Right atrium auricular region (tissue), 2 donors: ENCODE data around the gene CYTH3. TPM values are rescaled to one million over a fixed set of nuclear protein-coding genes. Genes with fewer than 3 reads are reported as not detected.

Source experiments
- DNase-seq: peaks from one replicate; pipeline ENCODE4 v3.0.0-alpha.2; 2019; ENCODE audit warnings: low spot score
- H3K27ac ChIP-seq, 2 donors: fragments of 200-600 bp; sonication (generic); 1 replicate in 1 of 2; 2 replicates in 1 of 2; pipeline ENCODE4 v1.5.1; 2016 to 2019
- H3K27me3 ChIP-seq, 2 donors: fragments of 200-600 bp; sonication (generic); one replicate each; pipeline versions ENCODE4 v1.5.1 to v1.6.0; 2017 to 2019
- H3K36me3 ChIP-seq: fragments of 200-600 bp; sonication (generic); one replicate; pipeline ENCODE4 v1.5.1; 2016
- H3K4me1 ChIP-seq, 2 donors: fragments of 200-600 bp; sonication (generic); one replicate each; pipeline versions ENCODE4 v1.5.1 to v1.6.0; 2017 to 2019
- H3K4me3 ChIP-seq, 2 donors: fragments of 200-600 bp; sonication (generic); 1 replicate in 1 of 2; 2 replicates in 1 of 2; pipeline ENCODE4 v1.5.1; 2017 to 2019; ENCODE audit warnings: mild to moderate bottlenecking in 1 of 2, moderate library complexity in 1 of 2
- H3K9me3 ChIP-seq, 2 donors: fragments of 200-600 bp; sonication (generic); one replicate each; pipeline ENCODE4 v1.5.1; 2019
- CTCF ChIP-seq, 2 donors: fragments of 200-600 bp; sonication (generic); IDR thresholded peaks; one replicate each; pipeline ENCODE4 v1.5.1; 2019; ENCODE audit warnings: antibody characterized with exemption in 2 of 2
- total RNA-seq, 2 donors: library from RNA; depleted of rRNA; stranded (reverse); fragments of >200 nt; gene quantifications; one replicate each; pipeline ENCODE4 v1.1.0, GENCODE V29; 2016

The CYTH3 gene
- total RNA-seq, 2 donors from 2014 or later = 27.2 to 34.0 TPM

- Histone ChIP-seq H3K4me3 (no peak overlapping the region), H3K27me3 (no peaks in the 10 kb centered on the region), H3K27ac (peak overlapping the region in 1 of 2 donors; percentile 70), H3K9me3 (no peaks in the 10 kb centered on the region), H3K36me3 (peaks cover 15% of the 10 kb centered on the region), H3K4me1 (peaks cover 0 to 62% of the 10 kb centered on the region in 2 donors)
- no peak for TF ChIP-seq CTCF (IDR thresholded peaks at IDR 0.05)
- DNase-seq = no peak
Observed at GRCh38 chr7:6163402-6163801, 109.0 kb downstream of the CYTH3 start.

GRCh38 chr7:6162650-6163366 is 109.6 kb downstream of the CYTH3 start:
- DNase-seq = no peak
- Histone ChIP-seq H3K9me3 (no peaks in the 10 kb centered on the region), H3K4me3 (no peak overlapping the region), H3K4me1 (peaks cover 0 to 56% of the 10 kb centered on the region in 2 donors), H3K27me3 (no peaks in the 10 kb centered on the region), H3K36me3 (peaks cover 20% of the 10 kb centered on the region), H3K27ac (peak overlapping the region; percentile 52 to 70)
- TF ChIP-seq CTCF (IDR thresholded peaks at IDR 0.05) = no peak

- Histone ChIP-seq H3K4me1 (peaks cover 0 to 51% of the 10 kb centered on the region in 2 donors), H3K4me3 (no peak overlapping the region), H3K36me3 (peaks cover 24% of the 10 kb centered on the region)
Observed at GRCh38 chr7:6162331-6162620, 110.1 kb downstream of the CYTH3 start.

GRCh38 chr7:6161463-6162330 is 110.7 kb downstream of the CYTH3 start:
- DNase-seq = no peak
- TF ChIP-seq CTCF (IDR thresholded peaks at IDR 0.05) = no peak
- Histone ChIP-seq H3K27me3 (no peaks in the 10 kb centered on the region), H3K4me1 (peaks cover 0 to 45% of the 10 kb centered on the region in 2 donors), H3K9me3 (no peaks in the 10 kb centered on the region), H3K36me3 (peaks cover 30% of the 10 kb centered on the region), H3K27ac (peak overlapping the region; percentile 52 to 70), H3K4me3 (no peak overlapping the region)

More at GRCh38 chr7:6162331-6162620, 110.1 kb downstream of the CYTH3 start:
- Histone ChIP-seq H3K27ac (peak overlapping the region; percentile 52 to 70), H3K9me3 (no peaks in the 10 kb centered on the region), H3K27me3 (no peaks in the 10 kb centered on the region)
- DNase-seq = peak; percentile 93
- TF ChIP-seq CTCF (IDR thresholded peaks at IDR 0.05) = no peak

GRCh38 chr7:6160191-6160623 is 112.2 kb downstream of the CYTH3 start:
- peak overlapping the region; percentile 16 to 26 for H3K27ac ChIP-seq
- TF ChIP-seq CTCF (IDR thresholded peaks at IDR 0.05) = peak; percentile 56 to 90
- peaks cover 45% of the 10 kb centered on the region for H3K36me3 ChIP-seq
- DNase-seq = peak; percentile 85
- H3K4me1 ChIP-seq = peaks cover 0 to 30% of the 10 kb centered on the region in 2 donors
- H3K9me3 ChIP-seq = no peaks in the 10 kb centered on the region
- no peak overlapping the region for H3K4me3 ChIP-seq
- H3K27me3 ChIP-seq = no peaks in the 10 kb centered on the region
